Stimulated activated CD8-positive, alpha-beta memory T cell treated with anti-CD3 and anti-CD28 coated beads, Interleukin-15, amount 100 ng/mL, for 24 hours (primary cell): Measurements from ENCODE around the gene MAN1C1.

ENCODE experiments used
- DNase-seq: peaks from one replicate; pipeline ENCODE4 v3.0.0-alpha.2; 2020; ENCODE audit warnings: low read depth

MAN1C1 gene

GRCh38 chr1:25614501-25615171, 2.0 kb upstream of the MAN1C1 start:
- no peak for DNase-seq

- no peak for DNase-seq
These were observed 1.4 kb upstream of the MAN1C1 start for GRCh38 chr1:25615172-25615541.

DNA sequence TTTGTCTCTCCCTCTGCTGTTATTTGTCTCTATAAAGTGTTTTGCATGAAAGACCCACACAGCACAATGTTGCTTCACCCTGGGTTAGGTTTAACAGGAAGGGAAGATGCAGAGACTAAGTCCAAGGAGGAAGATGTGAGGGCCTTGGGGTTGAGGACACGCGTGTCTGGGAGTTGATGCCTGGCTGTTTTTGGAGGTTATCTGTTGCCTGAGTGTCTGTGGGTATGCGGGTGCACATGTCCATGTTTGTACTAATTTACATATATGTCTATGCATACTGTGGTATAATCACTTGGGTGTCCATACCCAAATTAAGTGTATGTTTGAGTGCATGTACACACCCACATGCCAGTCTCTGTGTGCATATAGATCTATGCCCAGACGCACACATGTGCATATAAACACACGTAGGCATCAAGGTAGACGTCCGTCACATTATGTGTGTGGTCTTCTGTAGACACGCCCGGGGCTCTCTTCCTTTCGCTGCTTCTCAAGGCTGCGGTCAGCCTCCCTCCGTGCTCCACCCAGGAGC, 962 bp upstream of the MAN1C1 start:
- no peak for DNase-seq

GRCh38 chr1:25616987-25617624, 515 bp downstream of the MAN1C1 start:
- DNase-seq = no peak

GRCh38 chr1:25617625-25618432, 1.2 kb downstream of the MAN1C1 start:
- DNase-seq = no peak

- no peak for DNase-seq
These were observed 1.8 kb downstream of the MAN1C1 start for GRCh38 chr1:25618433-25618808.

GRCh38 chr1:25619101-25619890, 2.7 kb downstream of the MAN1C1 start:
- no peak for DNase-seq

DNA sequence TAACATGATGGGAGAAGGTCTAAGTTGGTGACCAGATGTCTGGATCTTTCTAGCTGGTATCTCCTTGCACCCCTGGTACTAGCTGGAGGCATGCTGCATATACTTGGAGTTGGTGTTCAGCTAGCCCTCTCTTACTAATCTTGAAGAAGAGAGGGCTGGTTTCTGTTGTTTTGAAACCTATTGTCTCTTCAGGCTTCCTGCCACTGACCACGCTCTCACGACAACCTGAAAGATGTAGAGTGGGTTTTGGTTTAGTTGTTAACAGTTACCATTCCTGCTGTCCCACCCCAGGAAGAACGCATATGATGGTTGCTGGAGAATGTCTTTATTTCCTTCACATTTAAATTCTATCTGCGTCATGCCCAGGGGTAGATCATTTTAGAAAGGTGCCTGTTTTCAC, 3.6 kb downstream of the MAN1C1 start:
- no peak for DNase-seq

GRCh38 chr1:25620701-25621350, 4.2 kb downstream of the MAN1C1 start:
- DNase-seq = no peak

DNA sequence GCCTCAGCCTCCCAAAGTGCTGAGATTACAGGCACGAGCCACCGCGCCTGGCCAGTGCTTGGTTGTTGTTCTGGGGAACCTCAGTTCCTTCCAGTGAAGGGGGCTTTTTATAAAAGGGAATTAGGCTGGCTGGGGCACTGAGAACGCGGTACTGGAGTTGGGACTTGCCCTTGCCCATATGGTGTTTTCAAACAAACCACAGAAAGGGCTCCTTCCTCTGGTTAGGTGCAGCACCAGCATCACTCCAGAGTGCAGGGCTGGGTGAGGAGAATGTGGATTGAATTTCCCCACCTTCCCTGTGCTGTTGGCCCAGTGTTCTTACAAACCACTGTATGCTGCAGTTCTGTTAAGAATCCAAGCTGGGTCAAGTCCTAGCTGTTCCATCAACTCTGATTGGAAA, 5.3 kb downstream of the MAN1C1 start:
- no peak for DNase-seq

GRCh38 chr1:25622531-25622930, 5.9 kb downstream of the MAN1C1 start:
- no peak for DNase-seq

GRCh38 chr1:25623007-25623406, 6.4 kb downstream of the MAN1C1 start:
- no peak for DNase-seq

DNA sequence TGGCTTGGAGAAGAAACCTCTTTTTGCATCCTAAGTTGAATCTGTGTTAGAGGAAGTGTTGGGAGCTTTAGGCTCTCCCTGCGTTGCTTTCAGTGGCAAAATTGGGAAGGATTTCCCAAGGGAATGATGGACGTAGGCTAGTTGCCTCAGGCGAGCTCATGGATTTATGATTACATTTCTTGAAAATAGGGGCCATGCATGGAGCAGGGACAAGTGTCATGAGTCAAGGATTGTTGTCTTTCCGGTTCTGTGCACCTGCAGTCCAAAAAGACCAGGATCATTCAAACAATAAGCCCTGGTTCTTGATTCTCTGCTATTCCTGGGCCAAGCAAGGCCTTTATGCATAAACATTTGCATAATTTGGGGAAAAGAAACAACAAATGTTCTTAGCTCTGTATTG, 7.1 kb downstream of the MAN1C1 start:
- DNase-seq = no peak

DNA sequence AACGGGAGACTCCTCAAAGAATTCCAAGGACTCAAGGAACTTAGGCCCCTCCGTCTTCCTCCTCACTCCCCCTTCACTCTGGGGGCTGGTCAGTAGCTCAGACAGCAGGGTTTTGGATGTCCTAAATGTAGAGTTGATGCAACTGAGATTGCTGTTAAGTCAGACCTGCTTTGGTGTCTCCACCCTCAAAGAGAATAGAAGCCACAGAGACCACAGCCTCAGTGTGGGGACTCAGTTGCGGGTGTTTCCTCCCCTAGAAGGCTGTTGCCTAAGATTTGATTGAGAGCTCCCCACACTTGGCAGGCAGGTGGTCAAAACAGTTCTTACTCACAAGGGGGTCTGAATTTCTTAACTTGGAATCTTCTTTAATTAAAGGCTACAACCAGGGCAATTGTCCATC, 7.6 kb downstream of the MAN1C1 start:
- no peak for DNase-seq

DNA sequence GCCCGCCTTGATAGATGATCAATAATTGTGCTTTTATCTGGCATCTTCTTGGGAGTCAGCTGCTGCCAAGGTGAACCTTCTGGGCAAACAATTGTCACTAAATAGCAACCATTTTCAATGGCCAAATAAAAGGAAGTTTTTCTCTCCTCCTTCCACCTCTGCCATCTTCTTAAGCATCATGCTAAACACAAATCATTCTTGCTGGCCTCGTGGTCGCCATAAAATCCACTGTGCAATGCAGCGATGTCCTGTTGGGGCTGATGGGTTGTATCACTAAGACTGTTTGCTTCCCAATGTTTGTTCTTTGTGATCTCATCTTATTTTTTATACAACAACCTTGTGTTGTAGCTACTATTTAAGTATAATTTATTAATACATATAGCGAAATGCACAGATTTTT, 8.0 kb downstream of the MAN1C1 start:
- no peak for DNase-seq

DNA sequence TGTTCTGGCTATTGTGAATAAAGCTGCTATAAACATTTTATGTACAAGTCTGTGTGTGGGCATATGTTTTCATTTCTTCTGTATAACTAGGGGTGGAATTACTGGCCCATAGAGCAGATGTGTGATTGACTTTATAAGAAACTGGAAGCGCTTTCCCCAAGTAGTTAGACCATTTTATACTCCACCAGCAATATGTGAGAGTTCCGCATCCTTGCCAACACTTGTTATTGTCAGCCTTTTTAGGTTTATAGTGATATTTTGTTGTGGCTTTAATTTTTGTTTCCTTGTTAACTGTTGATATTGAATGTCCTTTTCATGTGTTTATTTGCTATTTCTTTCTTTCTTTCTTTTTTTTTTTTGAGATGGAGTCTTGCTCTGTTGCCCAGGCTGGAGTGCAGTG, 9.4 kb downstream of the MAN1C1 start:
- no peak for DNase-seq

DNA sequence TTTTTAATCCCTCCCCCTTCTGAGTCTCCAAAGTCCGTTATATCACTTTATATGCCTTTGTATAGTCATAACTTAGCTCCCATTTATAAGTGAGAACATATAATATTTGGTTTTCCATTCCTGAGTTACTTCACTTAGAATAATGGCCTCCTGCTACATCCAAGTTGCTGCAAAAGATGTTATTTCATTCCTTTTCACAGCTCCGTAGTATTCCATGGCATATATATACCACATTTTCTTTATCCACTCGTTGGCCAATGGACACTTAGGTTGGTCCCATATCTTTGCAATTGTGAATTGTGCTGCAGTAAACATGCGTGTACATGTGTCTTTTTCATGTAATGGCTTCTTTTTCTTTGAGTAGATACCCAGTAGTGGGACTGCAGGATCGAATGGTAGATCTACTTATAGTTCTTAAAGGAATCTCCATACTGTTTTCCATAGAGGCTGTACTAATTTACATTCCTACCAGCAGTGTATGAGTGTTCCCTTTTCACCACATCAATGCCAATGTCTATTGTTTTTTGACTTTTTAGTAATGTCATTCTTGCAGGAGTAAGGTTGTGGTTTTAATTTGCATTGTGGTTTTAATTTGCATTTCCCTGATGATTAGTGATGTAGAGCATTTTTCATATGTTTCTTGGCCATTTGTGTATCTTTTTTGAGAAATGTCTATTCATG, 12.3 kb downstream of the MAN1C1 start:
- DNase-seq = no peak

- no peak for DNase-seq
These were observed 13.2 kb downstream of the MAN1C1 start for GRCh38 chr1:25629836-25630235.

DNA sequence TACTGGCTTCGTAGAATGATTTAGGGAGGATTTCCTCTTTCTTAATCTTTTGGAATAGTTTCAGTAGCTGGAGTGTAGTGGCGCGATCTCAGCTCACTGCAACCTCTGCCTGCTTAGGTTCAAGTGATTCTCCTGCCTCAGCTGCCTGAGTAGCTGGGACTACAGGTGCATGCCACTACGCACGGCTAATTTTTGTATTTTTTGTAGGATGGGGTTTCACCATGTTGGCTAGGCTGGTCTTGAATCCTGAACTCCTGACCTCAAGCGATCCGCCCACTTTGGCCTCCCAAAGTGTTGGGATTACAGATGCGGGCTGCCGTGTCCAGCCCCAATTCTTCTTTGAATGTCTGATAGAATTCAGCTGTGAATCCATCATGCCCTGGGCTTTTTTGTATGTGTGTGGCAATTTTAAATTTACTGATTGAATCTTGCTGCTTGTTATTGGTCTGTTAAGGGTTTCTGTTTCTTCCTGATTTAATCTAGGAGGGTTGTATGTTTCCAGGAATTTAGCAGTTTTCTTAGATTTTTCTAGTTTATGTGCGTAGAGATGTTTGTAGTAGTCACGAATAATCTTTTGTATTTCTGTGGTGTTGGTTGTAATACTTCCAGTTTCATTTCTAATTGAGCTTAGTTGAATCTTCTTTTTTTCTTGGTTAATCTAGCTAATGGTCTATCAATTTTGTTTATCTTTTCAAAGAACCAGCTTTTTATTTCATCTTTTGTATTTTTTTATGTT, 15.3 kb downstream of the MAN1C1 start:
- no peak for DNase-seq

- DNase-seq = no peak
These were observed 17.5 kb downstream of the MAN1C1 start for GRCh38 chr1:25634066-25634465.
